Nasal cavity respiratory epithelium epithelial cell of viscerocranial mucosa (primary cell): ENCODE measurements around the gene CAPZA2. TPM values are rescaled to one million over a fixed set of nuclear protein-coding genes. Genes with fewer than 3 reads are reported as not detected.

Experiments
- total RNA-seq: library from RNA; depleted of rRNA; stranded (reverse); fragments of >200 nt; gene quantifications from 2 replicates; pipeline ENCODE4 v1.2.3, GENCODE V29; 2014

The CAPZA2 gene
- 86.1 and 187 TPM in 2 replicates for total RNA-seq

GRCh38 chr7:116862234-116862950, at the start of gene CAPZA2:
CAPZA2 (plus strand) TSS chr7:116862587; CDS start chr7:116862612, 25 bp downstream.

GRCh38 chr7:116953372-116953905, 91.1 kb downstream of the CAPZA2 start, which contains the start of gene ST7:
ST7 (plus strand) TSS chr7:116953501; CDS start chr7:116953541, 40 bp downstream.

Other genes starting within 250 kb of the CAPZA2 start
- 265 and 276 TPM in 2 replicates for gene MET, start 190.4 kb upstream of the CAPZA2 start, total RNA-seq
- gene ST7, start 90.9 kb downstream of the CAPZA2 start, total RNA-seq, result 20.5 and 24.6 TPM in 2 replicates